Measurements from ENCODE around the gene UBE2O.

The UBE2O gene

DNA sequence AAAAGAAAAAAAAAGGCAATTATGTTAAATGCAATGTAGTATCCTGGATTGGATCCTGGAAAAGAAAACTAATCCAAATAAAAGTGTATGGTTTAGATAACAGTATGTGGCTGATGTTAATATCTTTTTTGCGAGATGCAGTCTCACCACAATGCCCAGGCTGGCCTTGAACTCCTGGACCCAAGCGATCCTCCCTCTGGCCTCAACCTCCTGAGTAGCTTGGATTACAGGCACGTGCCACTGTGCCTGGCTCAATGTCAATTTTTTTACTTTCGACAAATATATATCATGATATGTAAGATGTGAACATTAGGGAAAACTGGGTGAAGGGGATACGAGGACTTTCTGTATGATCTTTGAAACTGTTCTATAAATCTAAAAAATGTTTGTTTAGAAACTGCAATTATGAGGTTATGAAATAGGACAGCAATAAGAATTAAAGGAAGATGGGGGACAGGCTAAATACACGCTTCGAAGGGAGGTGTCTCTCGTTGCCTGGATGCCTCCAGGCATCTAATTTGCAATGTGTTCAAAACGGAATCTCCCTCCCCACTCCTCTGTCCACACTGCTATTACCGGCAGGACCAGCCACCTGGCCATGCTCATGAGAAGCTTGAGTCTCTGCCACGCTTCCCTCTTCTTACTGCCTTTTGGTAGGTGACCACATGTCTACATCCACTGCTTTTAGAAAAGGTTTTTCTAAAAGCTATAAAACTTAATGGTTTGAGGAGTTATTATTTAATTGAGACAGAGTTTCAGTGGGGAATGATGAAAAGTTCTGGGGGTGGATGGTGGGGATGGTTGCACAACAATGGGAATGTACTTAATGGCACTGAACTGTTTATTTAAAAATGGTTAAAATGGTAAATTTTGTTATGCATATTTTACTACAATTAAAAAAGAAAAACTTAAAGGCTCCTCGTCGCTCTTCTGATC is 15.2 kb downstream of the UBE2O start:
- no peak for DNase-seq

DNA sequence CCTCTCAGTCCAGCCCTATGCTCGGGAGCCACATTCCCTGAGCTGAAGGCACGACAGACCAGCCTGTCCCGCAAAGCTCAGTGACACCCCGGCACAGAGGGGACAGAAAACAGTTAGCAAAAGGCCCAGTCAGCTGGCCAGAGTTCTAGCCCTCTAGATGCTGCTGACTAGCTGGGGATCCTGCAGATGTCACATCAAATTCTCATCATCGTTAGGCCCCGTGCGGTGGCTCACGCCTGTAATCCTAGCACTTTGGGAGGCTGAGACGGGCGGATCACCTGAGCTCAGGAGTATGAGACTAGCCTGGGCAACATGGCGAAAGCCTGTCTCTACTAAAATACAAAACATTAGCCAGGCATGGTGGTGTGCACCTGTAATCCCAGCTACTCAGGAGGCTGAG is 17.2 kb downstream of the UBE2O start:
- no peak for DNase-seq

DNA sequence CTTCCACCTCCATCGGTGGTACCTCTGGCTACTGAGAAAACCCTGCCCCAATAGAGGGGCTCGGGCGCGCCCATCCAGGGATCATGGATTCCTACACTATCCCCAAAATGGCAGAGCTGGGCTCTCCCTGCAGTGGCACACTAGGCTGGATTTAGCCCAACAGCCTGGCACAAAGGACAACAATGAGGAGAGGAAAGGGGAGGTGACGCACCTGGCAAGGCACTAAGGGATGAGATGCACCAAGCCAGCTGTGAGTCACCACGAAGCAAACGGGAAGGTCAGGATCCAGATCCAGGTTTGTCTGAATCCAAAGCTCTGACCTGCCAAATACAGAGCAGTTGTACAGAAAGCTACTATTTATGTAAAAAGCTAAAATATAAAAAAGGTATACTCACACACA is 18.1 kb downstream of the UBE2O start:
- no peak for DNase-seq

DNA sequence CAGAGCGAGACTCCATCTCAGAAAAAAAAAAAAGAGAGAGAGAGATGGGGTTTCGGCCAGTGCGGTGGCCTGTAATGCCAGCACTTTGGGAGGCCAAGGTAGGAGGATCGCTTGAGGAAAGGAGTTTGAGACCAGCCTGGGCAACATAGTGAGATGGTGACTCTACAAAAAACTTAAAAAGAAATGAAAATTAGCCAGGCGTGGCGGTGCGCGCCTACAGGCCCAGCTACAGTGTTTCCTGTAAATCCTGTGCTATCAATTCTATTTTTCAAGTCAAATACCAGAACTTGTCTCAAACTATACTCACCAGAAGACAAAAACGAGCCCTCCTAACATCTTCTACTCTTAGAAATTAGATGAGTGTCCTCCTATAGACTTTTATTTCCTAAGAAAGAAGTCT is 19.3 kb downstream of the UBE2O start:
- DNase-seq, result no peak

DNA sequence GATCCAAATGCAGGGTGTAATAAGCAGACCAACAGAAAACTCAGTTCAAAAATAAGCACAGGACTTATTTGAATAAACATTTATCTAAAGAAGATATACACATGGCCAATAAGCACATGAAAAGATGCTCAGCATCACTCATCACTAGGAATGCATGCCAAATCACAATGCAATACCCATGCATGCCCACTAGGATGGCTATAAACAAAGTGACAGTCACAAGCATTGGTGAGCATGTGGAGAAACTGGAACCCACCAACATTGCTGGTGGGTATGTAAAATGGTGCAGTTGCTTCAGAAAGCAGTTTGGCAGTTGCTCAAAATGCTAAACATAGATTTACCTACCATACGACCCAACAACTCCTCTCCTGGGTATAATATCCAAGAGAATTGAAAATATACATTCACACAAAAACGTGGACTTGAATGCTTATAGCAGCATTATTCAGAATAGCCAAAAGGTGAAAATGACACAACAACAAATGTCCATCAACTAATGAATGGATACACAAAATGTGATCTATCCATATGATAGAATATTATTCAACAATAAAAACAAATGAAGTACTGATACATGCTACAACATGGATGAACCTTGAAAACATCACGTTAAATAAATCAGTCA is 20.1 kb downstream of the UBE2O start:
- no peak for DNase-seq

DNA sequence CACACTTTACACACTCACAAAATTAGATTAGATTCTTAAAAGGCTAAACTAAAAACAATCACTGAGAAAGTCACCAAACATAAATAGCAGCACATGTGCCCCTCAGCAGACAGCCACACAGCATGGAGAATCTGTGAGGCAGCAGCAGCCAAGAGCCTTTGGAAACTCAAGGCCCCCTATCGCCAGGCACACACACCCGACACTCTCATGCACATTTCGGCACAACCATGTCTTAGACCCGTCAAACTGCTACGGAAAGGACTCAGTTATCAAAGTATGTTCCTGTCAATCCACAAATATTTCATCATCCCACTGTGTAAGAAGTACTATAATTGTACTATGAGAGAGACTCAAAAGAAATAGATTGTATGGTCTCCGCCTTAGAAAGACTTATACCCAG is 20.9 kb downstream of the UBE2O start:
- no peak for DNase-seq

DNA sequence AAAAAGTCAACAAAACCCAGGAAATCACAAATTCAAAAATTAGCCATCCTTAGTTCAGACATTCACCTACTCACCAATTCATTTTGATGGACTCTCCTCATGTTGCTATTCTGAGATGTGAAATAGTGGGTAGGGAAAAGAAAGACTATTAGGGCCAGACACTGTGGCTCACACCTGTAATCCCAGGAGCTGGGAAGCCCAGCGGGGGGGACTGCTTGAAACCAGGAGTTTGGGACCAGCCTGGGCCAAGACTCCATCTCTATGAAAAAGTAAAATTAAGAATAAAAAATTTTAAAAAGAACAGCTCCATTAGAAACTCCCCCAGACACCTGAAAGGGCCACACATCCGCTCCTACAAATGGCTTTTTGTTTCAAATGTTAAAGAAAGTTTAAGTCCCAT is 21.4 kb downstream of the UBE2O start:
- no peak for DNase-seq

DNA sequence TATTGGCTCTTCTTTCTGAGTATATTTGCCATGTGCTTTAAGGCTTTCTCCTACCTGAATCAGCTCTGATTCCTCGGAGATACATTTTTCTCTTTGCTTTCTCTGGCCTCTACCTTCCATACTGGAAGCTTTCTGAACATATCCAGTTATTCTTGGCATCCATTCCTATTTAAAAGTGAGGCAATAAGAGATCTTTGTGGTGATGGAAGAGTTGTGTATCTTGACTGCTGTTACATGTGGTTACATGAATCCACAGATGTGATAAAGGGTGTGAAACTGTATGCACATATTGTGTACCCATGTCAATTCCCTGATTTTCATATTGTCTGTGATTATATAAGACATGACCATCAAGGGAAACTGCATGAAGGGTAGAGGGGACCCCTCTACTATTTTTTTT is 24.4 kb downstream of the UBE2O start:
- no peak for DNase-seq

DNA sequence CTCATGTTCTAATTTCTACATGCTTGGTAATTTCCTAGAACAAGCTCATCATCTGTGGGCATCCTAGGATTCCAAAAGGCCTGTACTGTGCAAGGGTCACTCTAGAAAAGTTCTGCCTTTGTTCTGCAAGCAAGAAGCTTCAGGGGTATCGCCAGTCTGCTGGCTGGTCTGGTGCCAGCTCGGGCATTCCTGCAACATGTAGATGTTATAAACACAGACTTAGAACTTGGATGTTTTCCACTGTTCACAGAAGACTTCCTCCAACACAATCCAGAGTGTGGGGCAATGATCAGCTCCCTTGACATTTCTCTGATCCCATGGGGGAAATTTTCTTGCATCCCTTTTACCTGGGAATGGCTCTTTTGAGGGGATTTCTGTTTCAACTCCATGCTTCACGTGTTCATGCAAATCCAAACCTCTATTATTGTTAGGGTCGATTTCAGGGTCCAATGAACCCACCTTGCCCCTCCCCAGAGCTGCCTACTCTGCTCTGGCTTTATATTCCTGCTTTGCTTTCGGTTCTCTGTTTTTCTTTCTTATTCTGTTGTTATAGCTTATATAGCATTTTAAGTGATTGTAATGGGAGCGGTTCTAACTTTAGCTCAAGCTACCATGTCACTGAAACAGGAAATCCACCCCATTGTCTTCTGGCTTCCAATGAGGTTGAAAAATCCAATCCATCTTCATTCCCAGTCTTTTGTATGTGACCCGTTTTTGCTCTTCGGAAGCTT is 25.3 kb downstream of the UBE2O start:
- no peak for DNase-seq

DNA sequence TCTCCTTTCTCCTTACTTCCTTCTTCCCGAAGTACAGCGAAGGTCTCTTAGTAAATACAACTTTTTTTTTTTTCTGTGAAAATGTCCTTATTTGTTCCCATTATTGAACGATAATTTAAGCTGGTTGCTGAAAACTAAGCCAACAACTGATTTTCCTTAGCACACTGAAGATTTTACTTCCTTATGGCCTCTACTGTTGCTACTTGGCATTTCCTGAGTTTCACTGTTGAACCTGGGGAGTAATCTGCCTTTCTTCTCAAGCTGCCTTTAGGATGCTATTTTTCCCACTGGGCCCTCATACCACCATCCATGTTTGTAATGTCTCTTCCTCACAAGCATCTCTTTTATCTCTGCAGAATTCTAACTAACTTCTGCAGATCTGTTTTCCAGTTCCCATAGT is 26.1 kb downstream of the UBE2O start:
- DNase-seq, result no peak

DNA sequence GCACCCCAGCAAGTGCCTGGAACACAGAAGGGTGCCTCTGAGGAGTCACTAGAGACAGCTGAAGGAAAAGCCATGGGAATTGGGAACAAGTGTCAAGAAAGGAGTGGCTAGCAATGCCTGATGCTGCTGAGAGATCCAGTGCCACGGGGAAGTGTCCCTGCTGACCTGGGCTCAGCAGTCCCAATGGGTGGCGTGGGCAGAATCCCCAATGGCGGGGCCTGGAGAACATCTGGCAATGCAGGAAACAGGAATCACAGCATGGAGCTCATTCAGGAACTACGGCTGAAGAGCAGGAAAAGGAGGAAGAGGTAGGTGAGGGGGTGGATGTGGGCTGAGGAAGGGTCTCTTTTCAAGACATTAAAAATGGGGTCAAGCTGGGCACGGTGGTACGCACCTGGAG is 30.1 kb downstream of the UBE2O start:
- no peak for DNase-seq

DNA sequence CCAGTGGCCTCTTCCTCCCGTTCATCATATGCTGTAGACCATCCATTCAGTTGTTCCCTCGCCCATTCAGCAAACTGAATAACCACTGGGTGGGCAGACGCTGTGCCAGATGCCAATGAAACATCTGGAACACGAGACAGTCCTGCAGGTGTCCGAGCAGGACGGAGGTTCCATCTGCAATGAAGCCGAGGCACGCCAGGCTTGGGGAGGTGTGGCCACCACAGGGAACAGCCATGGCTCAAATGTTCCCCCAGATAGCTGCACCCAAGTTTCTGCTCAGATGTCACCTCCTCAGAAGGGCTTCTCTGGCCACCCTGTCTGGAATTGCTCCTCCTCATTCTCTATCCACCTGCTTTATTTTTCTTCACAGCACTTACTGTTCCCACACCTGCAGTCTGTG is 30.5 kb downstream of the UBE2O start:
- DNase-seq, result no peak

DNA sequence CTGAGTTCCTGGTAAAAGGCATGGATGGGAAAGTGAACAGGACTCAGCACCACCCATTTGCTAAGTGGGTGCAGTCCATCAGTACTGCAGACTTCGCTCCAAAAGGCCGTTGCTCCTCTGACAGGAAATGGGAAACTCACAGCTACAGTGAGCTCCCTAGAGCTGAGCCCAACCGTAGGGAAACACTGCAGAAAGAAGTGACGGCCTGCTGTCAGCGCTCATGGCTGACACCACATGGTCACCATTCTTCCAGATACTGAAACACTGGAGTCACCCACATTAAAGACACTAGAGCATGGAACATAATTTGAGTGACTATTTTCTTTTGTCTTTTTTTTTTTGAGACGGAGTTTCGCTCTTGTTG is 31.9 kb downstream of the UBE2O start:
- DNase-seq, result no peak

DNA sequence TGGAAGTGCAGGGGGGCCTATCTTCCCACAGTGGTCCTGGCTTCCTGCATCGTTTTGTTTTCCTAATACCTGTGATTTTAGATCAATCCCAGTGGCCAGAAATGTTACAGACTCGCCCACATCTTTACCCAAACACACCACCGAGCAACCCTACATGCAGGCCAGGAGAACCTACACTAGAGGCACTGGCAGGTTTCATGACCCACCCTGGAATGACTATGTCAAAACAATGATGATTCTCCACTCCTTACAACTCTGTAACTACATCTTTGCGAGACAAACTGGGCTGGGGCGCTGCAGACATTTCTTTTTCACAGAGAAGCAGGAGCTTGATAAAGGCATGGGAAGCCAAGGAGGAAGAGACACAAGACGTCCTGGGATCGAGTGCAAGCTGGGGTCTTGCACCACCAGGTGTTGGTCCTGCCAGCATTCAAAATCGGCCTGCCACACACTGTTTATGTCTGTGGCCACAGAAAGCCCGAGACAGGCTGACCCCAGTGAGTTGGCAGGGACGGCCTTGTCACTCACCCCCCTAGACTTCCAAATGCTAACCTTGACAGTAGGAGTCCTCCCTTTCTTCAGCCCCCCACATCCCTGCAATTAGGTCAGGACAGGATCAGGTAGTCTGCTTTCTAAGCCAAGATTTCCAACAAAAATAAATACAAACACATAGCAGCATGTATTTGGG is 32.5 kb downstream of the UBE2O start:
- DNase-seq, result no peak

DNA sequence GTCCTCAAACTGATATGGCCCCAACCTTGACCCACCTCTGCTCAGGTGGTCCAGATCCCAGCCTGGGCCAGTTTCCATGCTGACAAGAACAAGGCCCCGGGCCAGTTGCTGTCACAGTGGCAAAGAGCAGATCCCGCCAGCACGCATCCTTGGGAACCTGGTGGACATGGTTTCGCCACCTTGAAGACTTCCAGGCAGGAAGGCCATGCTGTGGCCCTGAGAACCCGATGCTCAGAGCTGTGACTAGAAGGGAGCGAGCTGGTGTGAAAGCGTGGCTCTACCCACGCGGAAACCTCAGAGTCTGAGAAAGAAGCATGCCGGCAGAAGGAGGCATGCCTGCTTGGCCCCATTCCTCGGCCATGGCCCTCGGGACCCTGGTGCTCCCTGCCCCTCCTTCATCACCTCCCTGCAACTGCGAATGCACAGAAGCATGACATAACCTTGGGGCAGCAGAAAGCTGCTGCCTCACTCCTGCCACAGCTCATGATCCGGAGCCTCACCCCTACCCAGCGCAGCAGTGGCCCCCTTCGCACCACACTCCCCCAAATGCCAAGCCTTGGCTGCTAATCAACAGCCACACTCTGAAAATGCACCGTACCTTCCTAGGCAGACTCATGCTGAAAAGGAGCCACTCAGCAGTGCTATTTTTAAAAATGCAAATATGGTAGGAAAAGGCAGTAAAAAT is 33.2 kb downstream of the UBE2O start:
- DNase-seq, result no peak

DNA sequence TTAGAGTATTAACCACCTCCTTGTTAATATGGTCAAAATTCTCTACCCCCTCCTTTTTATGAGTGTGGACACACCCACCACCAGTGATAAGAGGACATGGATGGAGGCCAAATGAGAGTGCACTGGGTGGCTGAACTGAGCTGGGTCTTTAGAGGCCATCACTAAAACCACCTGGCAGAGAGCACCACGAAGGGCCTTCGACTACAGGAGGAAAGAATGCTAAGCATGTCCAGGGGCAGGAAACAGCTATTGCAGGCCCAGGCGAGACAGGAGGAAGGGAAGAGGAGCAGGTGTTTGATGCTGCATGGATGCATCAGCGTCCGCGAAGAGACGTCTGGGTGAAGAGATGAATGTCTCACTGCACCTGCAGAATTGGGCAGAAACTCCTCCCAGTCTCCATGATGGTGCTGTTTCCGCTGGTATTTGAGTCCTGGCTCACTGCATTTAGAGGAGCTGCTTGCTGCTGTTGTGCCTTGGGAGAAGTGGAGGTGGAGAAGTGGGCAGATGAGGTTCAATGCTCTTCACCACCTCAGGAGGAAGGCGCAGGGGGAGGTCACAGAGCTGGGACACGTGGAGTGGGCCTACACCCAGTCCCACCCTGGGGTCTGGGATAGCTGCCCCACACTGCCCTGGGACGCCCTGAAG is 35.3 kb downstream of the UBE2O start:
- DNase-seq, result no peak

DNA sequence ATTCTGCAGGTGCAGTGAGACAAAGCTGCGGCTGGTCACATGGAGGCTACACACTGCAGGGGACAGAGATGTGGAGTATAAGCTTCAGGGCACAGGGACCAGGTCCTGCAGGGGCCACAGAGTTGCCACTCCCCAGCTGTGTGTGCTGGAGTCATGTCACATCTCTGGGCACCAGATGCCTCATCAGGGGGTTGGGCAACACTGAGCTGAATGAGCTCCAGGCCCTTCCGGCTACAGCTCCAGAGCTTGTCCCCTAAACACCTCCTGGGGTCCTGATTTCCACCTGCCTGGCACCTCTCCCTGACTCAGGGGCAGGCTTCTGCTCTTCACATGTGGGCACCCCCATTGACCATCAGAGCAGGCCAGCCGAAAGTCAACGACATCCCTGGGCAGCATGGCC is 36.1 kb downstream of the UBE2O start:
- DNase-seq, result no peak

DNA sequence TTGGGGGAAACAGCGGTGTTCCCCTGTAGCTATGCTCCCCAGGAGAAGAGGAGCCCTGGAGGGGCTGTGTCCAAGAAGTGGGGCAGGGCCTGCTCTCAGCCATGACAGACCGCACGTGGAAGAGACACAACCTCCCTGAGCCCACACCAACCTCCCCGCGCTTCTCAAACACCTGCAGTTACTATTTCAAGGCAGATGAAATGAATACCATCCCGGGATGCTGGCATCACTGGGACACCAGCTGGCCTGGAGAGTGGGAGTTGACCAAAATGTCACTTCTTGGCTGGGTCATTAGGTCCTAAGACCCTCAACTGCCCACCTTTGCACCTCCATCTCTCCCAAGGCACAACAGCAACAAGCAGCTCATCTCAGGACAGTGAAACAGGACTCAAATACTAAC is 36.5 kb downstream of the UBE2O start:
- no peak for DNase-seq

DNA sequence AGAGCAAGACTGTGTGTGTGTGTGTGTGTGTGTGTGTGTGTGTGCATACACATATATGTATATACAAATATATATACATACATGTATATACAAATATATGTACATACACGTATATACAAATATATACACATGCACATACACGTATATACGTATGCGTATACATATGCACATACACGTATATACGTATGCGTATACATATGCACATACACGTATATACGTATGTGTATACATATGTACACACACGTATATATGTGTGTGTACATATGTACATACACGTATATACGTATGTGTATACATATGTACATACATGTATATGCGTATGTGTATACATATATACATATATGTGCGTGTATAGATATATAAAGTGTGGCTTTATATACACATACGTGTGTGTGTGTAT is 37.2 kb downstream of the UBE2O start:
- no peak for DNase-seq

DNA sequence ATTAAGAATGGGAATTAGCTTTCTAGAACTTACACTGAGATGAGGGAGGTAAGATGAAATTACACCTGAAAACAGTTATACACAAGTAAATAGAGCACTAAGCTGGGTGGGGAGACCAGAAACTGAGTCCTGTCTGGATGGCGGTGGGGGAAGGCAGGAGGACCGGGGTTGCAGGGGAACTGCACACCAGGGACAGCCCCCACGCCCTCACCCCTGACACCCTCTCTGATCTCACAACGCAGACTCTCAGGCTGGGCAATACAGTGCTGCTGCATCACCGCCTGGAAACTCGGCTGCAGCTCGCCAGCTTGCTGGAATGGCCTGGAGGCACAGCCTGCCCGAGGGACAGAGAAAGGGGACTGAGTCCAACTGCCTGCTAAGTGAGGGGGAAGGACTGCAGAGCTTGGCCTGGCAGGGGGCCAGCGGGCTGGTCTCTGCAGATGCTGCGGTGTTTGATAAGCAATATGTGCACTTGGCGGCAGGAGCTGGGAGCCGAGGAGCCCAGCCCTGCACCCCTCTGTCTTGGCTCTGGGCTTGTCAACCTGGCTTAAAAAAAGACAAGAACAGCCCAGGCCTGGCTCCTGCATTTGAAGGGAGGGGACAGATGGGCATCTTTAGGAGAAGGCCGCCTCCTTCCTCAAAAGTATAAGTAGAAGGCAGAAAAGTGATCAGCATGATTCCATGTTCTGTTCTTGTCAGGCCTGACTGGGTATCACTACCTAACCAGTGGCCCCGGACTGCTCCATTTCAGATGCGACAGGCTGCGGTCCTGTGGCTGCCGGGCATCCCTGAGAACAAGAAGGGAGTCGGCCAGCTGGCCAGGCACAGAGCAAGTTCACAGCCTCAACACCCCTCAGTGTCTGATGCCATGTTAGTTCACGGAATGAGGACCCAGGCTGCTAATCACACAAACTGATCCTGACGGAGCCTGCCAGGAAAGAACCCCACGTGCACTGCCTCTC is 38.3 kb downstream of the UBE2O start:
- no peak for DNase-seq

DNA sequence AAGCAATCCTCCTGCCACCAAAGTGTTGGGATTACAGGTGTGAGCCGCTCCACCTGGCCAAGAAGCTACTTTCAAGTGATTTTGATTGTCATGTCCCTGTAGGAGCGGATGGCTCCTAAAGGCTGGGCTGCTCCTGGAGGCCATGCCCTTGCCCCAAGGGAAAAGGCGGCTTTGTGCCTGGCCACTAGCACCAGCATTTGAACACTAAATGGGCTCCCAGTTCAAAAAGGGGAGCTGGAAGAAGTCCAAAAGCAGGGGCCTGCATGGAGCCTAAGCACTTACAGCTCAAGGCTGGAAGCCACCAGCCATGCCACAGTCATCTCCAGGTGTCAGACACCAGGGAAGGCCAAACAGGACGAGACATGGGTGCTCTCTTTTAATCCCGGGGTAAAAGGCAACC is 41.7 kb downstream of the UBE2O start:
- DNase-seq, result no peak

All from NK-92 treated with Interleukin-12 subunit alpha and Interleukin-12 subunit beta, amount 100 ng/mL, for 24 hours (cell line).